Esophagus squamous epithelium (tissue), 5 donors: ENCODE results near the gene SYAP1. TPM values are rescaled to one million over a fixed set of nuclear protein-coding genes. Genes with fewer than 3 reads are reported as not detected.
A peak's percentile ranks its signal among the peaks of the same experiment; 100 is the strongest.

Experiments used
- DNase-seq: peaks from one replicate; lab custom pipeline; 2025; lab: John Stamatoyannopoulos, UW
- H3K27ac ChIP-seq, 4 donors: fragments of 200-600 bp; sonication (generic); one replicate each; pipeline ENCODE4 v1.5.1; 2016 to 2019; ENCODE audit warnings: mild to moderate bottlenecking in 1 of 4
- H3K27me3 ChIP-seq, 4 donors: fragments of 200-600 bp; sonication (generic); 1 replicate in 3 of 4; 2 replicates in 1 of 4; pipeline versions ENCODE4 v1.5.1 to v1.6.0; 2017 to 2021; ENCODE audit warnings: antibody characterized with exemption in 1 of 4
- H3K36me3 ChIP-seq, 3 donors: fragments of 200-600 bp; sonication (generic); one replicate each; pipeline ENCODE4 v1.5.1; 2016 to 2019
- H3K4me1 ChIP-seq, 3 donors: fragments of 200-600 bp; sonication (generic); one replicate each; pipeline ENCODE4 v1.5.1; 2017 to 2019
- H3K4me3 ChIP-seq, 4 donors: fragments of 200-600 bp; sonication (generic); 1 replicate in 3 of 4; 2 replicates in 1 of 4; pipeline ENCODE4 v1.5.1; 2016 to 2019; ENCODE audit warnings: mild to moderate bottlenecking in 2 of 4, moderate library complexity in 1 of 4
- H3K9me3 ChIP-seq, 3 donors: fragments of 200-600 bp; sonication (generic); one replicate each; pipeline ENCODE4 v1.5.1; 2016 to 2019
- CTCF ChIP-seq, 6 experiments: fragments of 450-650 bp in 4 of 6; fragments of 200-600 bp in 2 of 6; sonication (generic) in 2 of 6; IDR thresholded peaks; one replicate each; pipeline ENCODE4 v1.5.1; 2016 to 2019; ENCODE audit warnings: antibody characterized with exemption in 6 of 6, mild to moderate bottlenecking in 4 of 6, moderate library complexity in 4 of 6
- POLR2A ChIP-seq, 4 donors: fragments of 450-650 bp; IDR thresholded peaks; one replicate each; pipeline ENCODE4 v1.6.1; 2017; ENCODE audit warnings: antibody characterized with exemption in 4 of 4, mild to moderate bottlenecking in 4 of 4, moderate library complexity in 3 of 4
- WGBS, 2 donors: methylation state at CpG; one replicate each; pipeline ENCODE4 v1.1.5; 2018; 5-methylcytosine and 5-hydroxymethylcytosine counted together
- intact Hi-C: fragments of 100-400 bp; cut with DNase I; formaldehyde crosslinking; loops from one replicate; pipeline ENCODE4 v1.15.0; 2022
- total RNA-seq, 4 donors: library from RNA; depleted of rRNA; stranded (reverse); fragments of >200 nt; gene quantifications; one replicate each; pipeline ENCODE4 v1.1.0, GENCODE V29; 2016
- donor health status: DM: yes; HTN: yes; CAD: no.

SYAP1 gene
- total RNA-seq, 4 donors from 2014 or later, result 16.2 to 22.8 (median 18.2) TPM

GRCh38 chrX:16702700-16703599 lies 16.5 kb upstream of the SYAP1 start:
- H3K4me3 ChIP-seq, result no peak overlapping the region
- DNase-seq, result no peak
- WGBS, 2 donors, result 85 to 89% methylated on average over 12 to 15 of the region's 15 CpGs
- no peaks in the 10 kb centered on the region for H3K27me3 ChIP-seq
- TF ChIP-seq POLR2A (IDR thresholded peaks at IDR 0.05) (no peak), CTCF (IDR thresholded peaks at IDR 0.05) (no peak)
- intact Hi-C loops, result no loop called here
- peaks cover 0 to 15% (median 0%) of the 10 kb centered on the region in 3 donors for H3K36me3 ChIP-seq
- no peaks in the 10 kb centered on the region for H3K9me3 ChIP-seq
- H3K27ac ChIP-seq, result no peak overlapping the region
- H3K4me1 ChIP-seq, result no peaks in the 10 kb centered on the region

- H3K9me3 ChIP-seq, result no peaks in the 10 kb centered on the region
- no peak for DNase-seq
- WGBS, 2 donors, result 93% methylated on average over 1 of the region's 3 CpGs; no CpG with 5 or more reads in 1 of the 2 donors
- H3K4me3 ChIP-seq, result no peak overlapping the region
- peaks cover 0 to 7% (median 0%) of the 10 kb centered on the region in 3 donors for H3K36me3 ChIP-seq
- intact Hi-C loops, result no loop called here
- no peak for TF ChIP-seq CTCF (IDR thresholded peaks at IDR 0.05)
- TF ChIP-seq POLR2A (IDR thresholded peaks at IDR 0.05), result no peak
- H3K4me1 ChIP-seq, result no peaks in the 10 kb centered on the region
- H3K27ac ChIP-seq, result no peak overlapping the region
- H3K27me3 ChIP-seq, result no peaks in the 10 kb centered on the region
Observed at GRCh38 chrX:16705370-16705769, 14.0 kb upstream of the SYAP1 start.

- Histone ChIP-seq H3K27me3 (no peaks in the 10 kb centered on the region), H3K36me3 (peaks cover 0 to 7% (median 0%) of the 10 kb centered on the region in 3 donors), H3K9me3 (no peaks in the 10 kb centered on the region), H3K27ac (no peak overlapping the region), H3K4me1 (peaks cover 0 to 3% (median 0%) of the 10 kb centered on the region in 3 donors), H3K4me3 (no peak overlapping the region)
- TF ChIP-seq POLR2A (IDR thresholded peaks at IDR 0.05), result no peak
- WGBS, 2 donors, result 77 to 78% methylated on average over 3 of the region's 3 CpGs
- intact Hi-C loops, result no loop called here
- DNase-seq, result no peak
Observed at GRCh38 chrX:16708016-16708415, 11.4 kb upstream of the SYAP1 start.

GRCh38 chrX:16711219-16711811 lies 8.1 kb upstream of the SYAP1 start:
- peak overlapping the region; percentile 57 to 73 (median 71) for H3K4me3 ChIP-seq
- H3K9me3 ChIP-seq, result no peaks in the 10 kb centered on the region
- intact Hi-C loops, result no loop called here
- peaks cover 0 to 3% (median 0%) of the 10 kb centered on the region in 3 donors for H3K4me1 ChIP-seq
- H3K36me3 ChIP-seq, result peaks cover 0 to 7% (median 0%) of the 10 kb centered on the region in 3 donors
- no peaks in the 10 kb centered on the region for H3K27me3 ChIP-seq
- WGBS, 2 donors, result 24 to 50% methylated on average over 7 to 9 of the region's 9 CpGs
- H3K27ac ChIP-seq, result peak overlapping the region; percentile 75 to 90 (median 86)
- DNase-seq, result no peak
- no peak for TF ChIP-seq CTCF (IDR thresholded peaks at IDR 0.05)
- no peak for TF ChIP-seq POLR2A (IDR thresholded peaks at IDR 0.05)

- 6% methylated on average over 10 of the region's 67 CpGs; no CpG with 5 or more reads in 1 of the 2 donors for WGBS, 2 donors
- Histone ChIP-seq H3K4me1 (peaks cover 0 to 3% (median 0%) of the 10 kb centered on the region in 3 donors), H3K27me3 (no peaks in the 10 kb centered on the region), H3K4me3 (peak overlapping the region; percentile 57 to 73 (median 71)), H3K27ac (peak overlapping the region; percentile 75 to 90 (median 86)), H3K36me3 (peaks cover 0 to 7% (median 0%) of the 10 kb centered on the region in 3 donors), H3K9me3 (no peaks in the 10 kb centered on the region)
- TF ChIP-seq POLR2A (IDR thresholded peaks at IDR 0.05) (no peak), CTCF (IDR thresholded peaks at IDR 0.05) (no peak)
- intact Hi-C loops, result no loop called here
- no peak for DNase-seq
Observed at GRCh38 chrX:16711893-16712547, 7.4 kb upstream of the SYAP1 start.
